MV-4-11 (cell line): Measurements from ENCODE around the gene CDKN2B-AS1.

ENCODE experiments used
- DNase-seq: peaks from one replicate; lab custom pipeline; 2025; lab: John Stamatoyannopoulos, UW

The CDKN2B-AS1 gene

DNA sequence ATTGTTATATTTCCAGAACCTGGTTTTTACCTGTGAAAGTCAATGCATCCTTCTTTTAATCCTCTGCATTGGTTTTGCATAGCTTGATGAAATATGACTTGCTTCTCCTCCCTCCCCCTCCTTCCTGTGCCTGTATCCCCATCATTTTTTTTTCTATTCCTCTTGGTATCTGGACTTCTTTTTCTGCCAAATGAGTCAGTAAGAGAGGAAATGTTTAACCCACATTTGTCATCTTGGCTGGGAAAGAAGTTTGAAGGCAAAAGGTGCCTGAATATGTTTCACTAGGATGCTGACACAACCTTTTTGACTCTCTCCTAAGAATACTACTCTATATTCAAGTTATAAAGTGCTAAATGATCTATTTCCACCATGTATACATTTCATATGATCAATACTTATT is 50.0 kb downstream of the CDKN2B-AS1 start:
- no peak for DNase-seq

DNA sequence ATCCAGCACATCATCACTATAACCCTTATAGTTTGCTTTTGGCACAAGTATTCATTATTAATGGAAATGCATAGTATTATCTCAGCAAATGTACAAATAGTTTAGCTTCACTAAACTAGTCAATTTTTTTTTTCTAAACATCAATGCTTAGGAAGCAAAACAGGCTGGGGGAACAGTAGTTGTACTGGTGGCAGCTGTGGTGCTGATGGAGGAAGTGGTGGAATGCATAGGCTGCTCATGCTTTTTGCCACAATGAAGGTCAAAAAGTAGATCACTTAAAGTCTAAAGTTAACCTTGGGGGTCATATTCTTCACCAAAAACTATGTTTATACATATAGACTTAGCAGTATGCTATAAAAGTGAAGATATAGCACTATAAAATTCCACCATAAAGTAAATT is 50.8 kb downstream of the CDKN2B-AS1 start:
- DNase-seq, result no peak

DNA sequence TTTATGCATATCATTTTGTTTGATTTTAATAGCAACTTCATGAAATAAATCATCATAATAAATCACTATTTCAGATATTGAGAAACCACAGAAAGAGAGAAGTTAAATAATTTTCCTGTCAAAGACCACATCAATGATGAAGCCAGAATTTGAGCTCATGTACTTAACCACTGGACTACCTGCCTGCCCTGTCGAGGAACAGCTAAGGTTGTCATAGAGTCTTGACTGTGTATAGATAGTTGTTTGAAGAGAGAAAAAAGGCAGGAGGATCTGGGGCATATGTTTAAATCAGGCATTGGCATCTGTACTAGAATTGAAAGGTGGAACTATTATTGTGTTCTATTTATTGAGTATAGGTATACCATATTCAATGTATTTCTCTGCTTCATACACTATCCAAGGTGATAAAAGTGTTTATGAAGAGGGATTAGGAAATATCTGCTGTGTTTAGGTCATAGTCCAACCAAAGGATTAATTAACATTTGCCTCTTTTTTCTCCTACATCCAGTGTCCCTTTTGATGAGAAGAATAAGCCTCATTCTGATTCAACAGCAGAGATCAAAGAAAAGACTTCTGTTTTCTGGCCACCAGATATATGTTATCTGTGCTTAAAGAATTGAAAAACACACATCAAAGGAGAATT is 51.8 kb downstream of the CDKN2B-AS1 start:
- DNase-seq, result no peak

DNA sequence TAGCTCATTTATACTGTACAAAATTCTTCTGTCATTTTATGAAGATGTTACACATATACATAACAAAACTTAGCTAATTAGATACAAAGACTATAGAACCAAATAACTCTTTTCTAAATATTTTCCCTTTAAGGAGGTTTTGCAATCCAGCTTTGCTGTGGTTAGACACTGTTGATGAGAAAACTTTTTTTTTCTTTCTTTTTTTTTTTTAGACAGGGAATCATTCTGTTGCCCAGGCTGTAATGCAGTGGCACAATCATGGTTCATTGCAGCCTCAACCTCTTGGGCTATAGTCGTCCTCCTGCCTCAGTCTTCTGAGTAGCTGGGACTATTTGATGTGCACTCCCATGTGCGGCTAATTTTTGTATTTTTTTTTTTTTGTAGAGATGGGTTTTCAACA is 53.0 kb downstream of the CDKN2B-AS1 start:
- DNase-seq, result peak; percentile 60

DNA sequence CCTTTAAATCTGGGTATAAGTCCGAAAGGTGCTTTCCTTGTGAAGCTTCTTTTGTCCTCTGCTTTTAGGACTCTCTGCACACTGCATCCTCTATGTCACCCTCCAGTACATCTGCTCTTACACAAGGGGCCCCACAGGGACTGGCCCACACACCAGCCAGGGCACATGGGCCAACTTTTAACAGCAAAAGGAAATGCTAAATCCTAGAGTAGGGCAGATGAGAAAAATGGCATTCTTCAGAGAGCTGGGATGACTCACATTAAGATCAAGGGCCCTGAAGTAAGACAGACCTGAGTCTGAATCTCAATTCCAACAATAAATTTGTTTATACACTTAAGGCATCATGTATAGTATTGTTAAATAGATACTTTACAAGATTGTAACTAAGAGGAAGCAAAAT is 54.8 kb downstream of the CDKN2B-AS1 start:
- DNase-seq, result peak; percentile 57

DNA sequence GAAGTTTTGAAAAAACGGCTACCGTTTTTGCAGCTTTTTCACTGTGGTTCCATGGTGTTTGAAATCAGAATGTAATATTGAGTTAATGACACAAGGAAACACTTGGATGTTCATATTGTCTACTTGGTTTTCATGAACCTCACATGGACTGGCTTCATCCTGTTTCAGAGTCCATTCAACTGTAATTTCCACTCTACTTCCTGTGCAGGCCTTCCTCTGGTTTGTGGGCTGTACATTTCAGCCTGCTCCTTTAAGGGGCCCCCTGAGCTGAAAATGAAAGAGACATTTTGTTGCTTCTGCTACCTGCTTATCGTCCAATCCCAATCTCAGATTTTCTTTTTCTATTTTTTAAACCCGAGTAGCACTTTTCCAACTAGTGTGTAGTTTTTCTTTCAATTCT is 56.3 kb downstream of the CDKN2B-AS1 start:
- peak; percentile 82 for DNase-seq

DNA sequence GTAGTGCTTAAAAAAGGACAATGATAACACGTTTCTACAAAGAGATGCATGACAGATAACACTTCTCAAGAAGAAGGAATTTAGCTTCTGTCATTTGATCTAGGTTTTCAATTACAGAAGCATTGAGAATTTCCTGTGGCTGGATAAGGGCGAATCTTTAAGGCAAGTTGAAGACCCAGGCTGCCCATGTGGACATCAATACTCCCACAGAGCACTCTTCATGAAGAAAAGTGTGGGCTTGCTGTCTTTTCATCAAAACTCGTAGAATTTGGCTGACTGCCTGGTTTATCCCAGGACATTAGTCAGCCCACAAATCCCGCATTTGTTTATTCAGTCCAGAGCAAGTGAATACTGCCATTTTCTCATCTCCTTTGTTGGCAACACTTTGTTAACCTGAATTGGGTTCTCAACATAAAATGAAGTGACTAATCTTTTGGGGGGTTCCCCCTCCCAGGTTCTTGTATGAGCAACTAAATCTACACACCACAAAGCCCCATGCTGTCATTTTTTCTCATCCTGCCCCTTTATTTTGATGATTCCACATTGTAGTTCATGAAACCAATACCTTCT is 57.9 kb downstream of the CDKN2B-AS1 start:
- DNase-seq, result no peak

DNA sequence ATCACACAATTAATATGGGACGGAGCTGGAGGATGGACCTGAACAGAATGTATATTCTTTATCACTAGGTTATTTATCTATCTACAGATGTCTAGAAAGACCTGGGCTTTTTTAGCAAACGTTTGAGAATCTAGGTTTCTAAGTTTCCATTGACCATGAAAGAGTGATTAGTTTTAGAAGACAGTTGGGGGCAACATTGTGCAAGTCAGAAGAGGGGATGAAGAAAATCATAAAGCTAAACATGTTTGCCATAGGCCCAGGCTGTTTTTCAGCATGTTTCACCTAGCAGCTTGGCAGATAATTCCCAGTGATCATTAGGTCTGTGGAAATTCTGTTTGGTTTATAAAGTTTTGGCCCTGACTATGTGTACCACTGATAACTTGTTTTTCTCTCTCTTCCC is 58.6 kb downstream of the CDKN2B-AS1 start:
- no peak for DNase-seq

DNA sequence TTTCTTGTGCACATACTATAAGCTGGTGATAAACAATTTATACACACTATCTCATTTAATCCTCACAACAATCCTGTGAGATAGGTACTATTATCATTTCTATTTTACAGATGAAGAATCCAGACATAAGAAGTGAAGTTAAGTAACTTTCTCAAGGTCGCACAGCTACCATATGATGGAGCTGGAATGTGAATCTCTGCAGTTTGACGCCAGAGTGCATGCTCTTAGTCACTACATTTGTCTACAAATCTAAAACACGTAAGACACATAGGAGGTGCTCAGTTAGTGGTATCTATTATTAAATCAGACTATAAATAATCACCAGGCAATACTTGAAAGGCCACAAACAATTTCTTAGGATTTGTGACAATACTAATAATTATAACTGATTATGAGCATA is 59.5 kb downstream of the CDKN2B-AS1 start:
- no peak for DNase-seq

DNA sequence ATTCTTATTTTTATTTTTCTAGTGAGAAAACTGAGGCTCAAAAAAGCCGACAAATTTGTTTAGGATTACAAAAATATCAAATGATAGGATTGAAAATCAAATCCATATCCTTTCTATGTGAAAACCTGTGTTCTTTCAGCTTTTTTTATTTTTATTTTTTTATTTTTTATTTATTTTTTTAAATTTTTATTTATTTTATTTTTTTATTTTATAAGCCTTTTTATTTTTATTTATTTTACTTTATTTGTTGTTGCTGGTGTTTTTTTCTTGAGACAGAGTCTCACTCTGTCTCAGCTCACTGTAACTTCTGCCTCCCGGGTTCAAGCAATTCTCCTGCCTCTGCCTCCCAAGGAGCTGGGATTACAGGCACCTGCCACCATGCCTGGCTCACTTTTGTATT is 59.9 kb downstream of the CDKN2B-AS1 start:
- no peak for DNase-seq

DNA sequence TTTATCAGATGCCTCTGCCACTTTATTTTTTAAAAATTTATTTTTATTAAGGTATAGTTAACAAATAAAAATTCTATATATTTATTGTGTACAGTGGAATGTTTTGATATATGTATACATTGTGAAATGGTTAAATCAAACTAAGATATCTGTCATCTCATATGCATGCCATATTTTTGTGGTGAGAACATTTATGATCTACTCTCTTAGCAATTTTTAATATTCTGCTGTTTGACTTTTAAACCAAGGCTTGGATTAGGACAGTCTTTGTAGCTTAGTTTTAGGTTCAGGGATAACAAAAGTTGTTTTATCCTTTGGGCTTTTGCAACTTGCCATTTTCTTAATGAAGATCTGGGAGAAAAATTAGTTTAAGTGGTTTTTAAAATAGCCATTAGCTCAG is 60.5 kb downstream of the CDKN2B-AS1 start:
- no peak for DNase-seq

DNA sequence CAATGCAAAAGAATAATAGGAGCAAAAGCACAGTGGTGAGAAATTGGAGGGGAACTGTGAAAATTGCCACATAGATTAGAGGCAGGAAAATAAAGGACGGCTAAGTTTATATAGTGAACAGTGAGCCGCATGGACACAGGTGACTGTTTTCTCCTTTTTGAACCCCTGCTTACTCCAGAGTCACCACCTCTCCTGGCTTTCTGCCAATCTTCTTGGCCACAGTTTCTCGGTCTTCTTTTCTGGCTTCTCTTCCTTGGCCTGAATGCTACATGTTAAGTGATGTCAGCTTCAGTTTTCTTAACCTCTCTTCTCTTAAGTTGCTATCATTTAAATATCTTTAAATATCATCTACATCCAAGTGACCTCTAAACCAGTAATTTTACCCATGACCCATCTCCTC is 61.8 kb downstream of the CDKN2B-AS1 start:
- no peak for DNase-seq

DNA sequence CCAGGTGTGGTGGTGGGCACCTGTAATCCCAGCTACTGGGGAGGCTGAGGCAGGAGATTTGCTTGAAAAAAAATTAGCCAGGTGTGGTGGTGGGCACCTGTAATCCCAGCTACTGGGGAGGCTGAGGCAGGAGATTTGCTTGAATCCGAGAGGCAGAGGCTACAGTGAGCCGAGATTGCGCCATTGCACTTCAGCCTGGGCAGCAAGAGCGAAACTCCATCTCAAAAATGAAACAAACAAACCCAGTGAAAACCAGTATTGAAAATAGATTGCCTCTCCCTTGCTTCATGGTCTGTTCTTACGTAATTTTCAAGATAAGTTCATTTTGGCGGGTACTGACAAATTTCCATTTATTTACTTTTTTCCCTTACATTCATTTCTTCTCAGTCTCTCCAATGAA is 63.4 kb downstream of the CDKN2B-AS1 start:
- peak; percentile 77 for DNase-seq

DNA sequence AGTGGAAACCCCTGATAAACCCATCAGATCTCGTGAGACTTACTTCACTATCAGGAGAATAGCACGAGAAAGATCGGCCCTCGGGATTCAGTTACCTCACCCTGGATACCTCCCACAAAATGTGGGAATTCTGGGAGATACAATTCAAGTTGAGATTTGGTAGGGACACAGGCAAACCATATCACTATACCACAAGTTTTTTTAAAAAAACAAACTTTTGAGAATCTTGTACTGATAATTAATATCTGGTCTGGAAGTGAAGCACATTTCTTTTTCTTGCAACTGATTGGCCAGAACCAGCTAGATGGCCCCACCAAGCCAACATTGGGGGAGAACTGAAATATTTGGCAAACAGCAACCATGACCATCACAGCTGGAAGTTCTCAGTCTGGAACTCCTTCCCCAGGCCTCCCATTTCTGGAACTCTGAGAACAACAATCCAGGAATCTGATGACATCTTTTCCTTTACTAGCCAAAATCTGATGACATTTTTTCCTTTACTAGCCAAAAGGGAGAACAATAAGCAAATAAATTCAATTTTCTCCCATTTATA is 66.3 kb downstream of the CDKN2B-AS1 start:
- no peak for DNase-seq

DNA sequence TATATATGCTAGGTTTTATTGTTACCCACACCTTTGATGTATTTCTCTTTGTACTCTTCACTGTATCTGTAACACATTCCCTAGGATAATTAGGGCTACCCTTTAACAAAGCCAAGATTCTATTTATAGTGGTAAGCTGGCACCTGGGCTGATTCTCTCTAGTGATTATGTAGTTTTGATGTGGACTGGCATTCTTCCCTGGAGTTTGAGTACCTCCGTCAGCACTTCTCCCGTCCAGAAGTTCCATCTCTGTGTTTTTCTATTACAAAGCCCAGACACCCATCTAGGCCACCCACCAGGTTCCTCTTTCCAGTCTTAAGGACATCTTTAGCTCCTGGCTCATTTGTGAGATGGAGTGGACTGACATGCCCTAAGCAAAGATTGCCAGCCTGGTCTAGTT is 70.4 kb downstream of the CDKN2B-AS1 start:
- DNase-seq, result no peak

DNA sequence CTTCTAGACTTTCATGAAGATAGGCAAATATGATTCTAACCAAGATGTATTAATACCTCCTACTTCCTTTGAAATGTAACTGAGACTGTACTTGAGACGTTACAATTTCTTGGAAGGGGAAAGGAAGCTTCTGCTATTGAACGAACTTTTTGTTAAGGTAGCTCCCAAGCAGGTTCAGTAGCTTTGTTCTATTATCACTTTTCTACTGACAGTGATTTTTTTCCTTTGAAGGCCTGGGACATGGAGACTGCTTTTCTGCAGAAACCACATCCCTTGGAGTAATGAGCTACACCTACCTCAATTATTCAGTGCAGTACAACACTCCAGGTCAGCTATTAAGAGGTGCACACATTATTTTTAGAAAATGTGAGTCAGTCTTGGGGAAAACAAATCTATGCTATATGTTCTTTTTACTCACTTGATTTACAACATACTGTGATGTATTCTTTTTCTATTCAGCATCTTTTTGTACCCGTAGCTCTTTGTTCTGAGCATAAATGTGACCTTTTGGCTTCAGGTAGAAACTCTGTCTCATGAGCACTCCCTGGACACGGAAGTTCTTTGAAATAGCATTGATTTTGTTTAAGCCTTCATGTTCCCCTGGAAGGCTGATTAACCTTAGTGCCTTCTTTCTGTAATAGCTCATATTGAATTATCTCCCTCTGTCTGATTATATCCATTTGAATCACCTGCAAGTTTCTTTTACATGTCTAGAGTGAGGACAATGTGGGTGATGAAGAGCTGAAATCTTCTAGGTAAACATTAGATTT is 71.0 kb downstream of the CDKN2B-AS1 start:
- DNase-seq, result no peak

DNA sequence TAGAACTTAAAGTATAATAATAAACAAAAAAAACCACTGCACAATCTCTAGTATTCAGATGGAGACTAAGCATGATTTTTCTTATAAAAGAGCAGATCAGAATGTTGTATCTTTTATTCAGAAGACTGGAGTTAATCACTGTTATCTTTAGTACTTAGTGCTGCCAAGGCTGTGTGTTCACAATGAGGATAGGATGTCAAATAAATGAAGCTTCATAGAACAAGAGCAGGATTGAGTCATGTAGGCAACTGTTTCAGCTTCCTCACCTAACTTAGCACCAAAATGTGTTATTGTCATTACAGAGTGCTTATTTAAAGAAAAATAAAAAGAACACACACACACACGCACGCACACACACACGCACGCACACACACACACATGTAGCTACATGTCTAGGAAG is 72.6 kb downstream of the CDKN2B-AS1 start:
- no peak for DNase-seq

DNA sequence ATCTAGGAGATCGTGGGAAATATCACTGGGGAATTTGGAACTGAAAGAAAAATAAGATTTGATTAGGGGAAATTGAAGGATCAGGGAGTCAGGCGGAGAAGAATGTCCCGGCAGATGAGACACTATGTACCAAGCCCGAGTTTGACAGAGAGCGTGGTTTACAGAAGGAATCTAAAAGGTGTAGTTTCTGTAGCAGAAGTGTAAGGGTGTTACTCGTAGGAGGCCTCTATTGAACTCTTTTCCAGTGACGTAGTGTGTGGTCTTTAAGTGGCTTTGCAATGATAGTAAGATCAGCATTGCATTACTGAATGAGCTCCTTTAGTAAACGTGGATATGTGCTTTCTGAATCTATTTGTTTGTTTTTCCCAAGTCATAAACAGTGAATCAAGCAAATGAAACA is 73.8 kb downstream of the CDKN2B-AS1 start:
- no peak for DNase-seq

DNA sequence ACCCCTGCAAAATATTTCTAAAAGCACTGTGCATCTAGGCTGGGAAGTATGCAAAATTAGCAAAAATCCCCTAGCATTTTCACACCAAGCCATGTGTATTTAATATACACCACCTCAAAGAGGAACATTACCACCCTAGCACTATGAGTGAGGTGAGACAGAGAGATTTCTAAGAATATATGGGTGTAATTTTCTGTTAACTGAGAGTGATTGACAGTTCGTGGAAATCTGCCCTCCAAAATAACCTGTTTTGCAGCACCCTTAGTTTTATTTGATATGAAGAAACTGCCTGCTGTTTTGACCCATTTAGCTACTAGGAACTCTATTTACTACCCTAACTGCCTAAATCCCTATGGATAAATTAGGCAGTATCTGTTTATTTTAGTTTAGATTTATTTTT is 78.8 kb downstream of the CDKN2B-AS1 start:
- DNase-seq, result no peak

DNA sequence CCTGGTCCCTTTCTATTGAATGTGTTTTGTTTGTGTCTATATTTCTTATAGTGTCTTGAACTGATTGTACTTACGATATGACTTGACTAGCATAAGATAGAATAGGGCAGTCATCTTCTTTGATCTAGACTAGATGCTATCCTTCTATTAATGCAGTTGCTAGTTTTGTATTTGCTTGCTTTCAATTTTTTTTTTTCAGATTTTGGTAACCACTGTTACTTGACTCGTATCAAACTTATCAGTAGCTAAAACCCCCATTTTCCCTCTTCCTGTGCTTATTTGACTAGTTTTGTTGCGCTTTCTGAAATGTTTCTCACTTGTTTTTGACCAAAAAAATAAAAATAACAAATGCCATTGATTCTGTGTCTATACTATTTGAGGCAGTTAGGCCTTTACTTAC is 83.5 kb downstream of the CDKN2B-AS1 start:
- DNase-seq, result no peak

DNA sequence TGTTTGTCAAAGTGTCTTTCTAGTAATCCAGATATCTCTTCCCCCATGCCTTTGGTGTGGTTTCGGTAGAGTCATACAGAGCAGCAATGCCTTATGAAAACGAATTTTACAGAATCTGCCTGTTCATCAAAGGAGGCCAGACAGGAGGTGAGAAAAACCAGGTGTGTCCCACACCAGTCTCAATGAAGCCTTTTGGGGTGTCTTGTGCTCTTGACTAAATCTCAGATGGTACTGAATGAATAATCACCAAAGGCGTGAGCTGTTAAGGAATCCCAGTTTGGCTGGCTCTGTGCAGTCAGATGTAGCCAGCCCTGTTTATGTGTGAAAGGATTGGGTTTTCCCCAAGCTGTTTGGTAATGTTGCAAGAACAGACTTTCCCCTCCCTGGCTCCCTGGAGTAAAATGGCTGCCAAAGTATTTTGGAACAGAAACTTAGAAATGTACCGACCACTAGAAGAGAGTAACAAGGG is 85.3 kb downstream of the CDKN2B-AS1 start:
- no peak for DNase-seq

DNA sequence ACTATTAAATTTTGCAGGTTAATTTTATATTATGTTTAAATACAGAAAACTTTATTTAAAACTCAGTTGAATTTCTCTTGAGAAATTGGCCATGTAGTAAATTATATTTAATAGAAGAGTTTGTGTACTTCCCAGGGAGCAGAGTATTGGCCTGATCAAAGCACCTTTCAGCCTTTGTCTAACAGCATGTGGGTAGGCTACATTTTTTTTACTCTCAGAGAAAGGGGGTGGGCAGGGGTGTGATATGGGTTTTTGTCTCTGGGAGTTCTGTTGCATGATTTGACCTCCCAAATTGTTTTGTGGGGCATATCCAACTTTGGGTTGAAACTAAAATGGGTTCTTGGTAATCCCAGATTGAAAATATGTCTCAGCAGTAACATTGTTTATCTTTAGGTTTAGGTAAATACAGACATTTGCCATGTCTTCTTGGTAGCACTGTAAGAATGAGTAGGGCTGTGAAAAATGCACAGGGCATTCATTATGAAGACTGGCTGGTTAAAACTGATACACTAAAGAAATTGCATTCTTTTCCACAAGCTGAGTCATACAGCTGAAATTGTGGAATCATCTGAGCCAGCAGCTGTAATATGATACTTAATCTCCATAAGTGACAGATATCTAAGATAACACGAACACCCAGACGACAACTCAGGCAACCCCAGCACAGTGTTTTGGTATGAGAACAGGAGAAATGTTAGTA is 89.9 kb downstream of the CDKN2B-AS1 start:
- DNase-seq, result peak; percentile 24
